GM19468 (cell line): ENCODE measurements around the gene E2F2.
"Not testable (repeated sequence)": the region's sequence is repeated elsewhere in the genome, so short reads cannot be mapped to it uniquely, and the experiment has no call there.

Experiments
- ATAC-seq: cut with Tn5 transposase; IDR thresholded peaks from one replicate; pipeline ENCODE4 v1.9.1; 2021; ENCODE audit warnings: mild to moderate bottlenecking, moderate library complexity, moderate number of reproducible peaks; ENCODE audit not compliant: unreplicated experiment; ENCODE audit errors: extremely low read depth

The E2F2 gene

GRCh38 chr1:23553231-23554126 lies 22.4 kb upstream of the E2F2 start:
- ATAC-seq = no peak

- no peak for ATAC-seq
These were observed 20.8 kb upstream of the E2F2 start for GRCh38 chr1:23551849-23552248.

GRCh38 chr1:23548704-23549143 lies 17.7 kb upstream of the E2F2 start:
- ATAC-seq = no peak

- no peak for ATAC-seq
These were observed 16.0 kb upstream of the E2F2 start for GRCh38 chr1:23546897-23547584.

- ATAC-seq = no peak
These were observed 14.8 kb upstream of the E2F2 start for GRCh38 chr1:23545851-23546250.

GRCh38 chr1:23544444-23545389 lies 13.7 kb upstream of the E2F2 start:
- ATAC-seq = no peak

GRCh38 chr1:23543707-23544443 lies 12.8 kb upstream of the E2F2 start:
- no peak for ATAC-seq

- not testable (repeated sequence) for ATAC-seq
These were observed 11.9 kb upstream of the E2F2 start for GRCh38 chr1:23542940-23543339.

- no peak for ATAC-seq
These were observed 8.7 kb upstream of the E2F2 start for GRCh38 chr1:23539698-23540266.

GRCh38 chr1:23537296-23537973 lies 6.4 kb upstream of the E2F2 start:
- ATAC-seq = no peak

- no peak for ATAC-seq
These were observed 2.4 kb upstream of the E2F2 start for GRCh38 chr1:23533246-23534023.

GRCh38 chr1:23531562-23532094 lies 595 bp upstream of the E2F2 start:
- ATAC-seq = no peak

- no peak for ATAC-seq
These were observed 816 bp downstream of the E2F2 start for GRCh38 chr1:23530087-23530746.

- ATAC-seq = no peak
These were observed 1.6 kb downstream of the E2F2 start for GRCh38 chr1:23529146-23530086.

- ATAC-seq = peak; percentile 30
These were observed 2.6 kb downstream of the E2F2 start for GRCh38 chr1:23528250-23528978.

GRCh38 chr1:23527900-23528249 lies 3.2 kb downstream of the E2F2 start:
- no peak for ATAC-seq
